HTR-8/SVneo (cell line): ENCODE results near the gene HK3.

ENCODE experiments used
- DNase-seq: peaks from one replicate; pipeline ENCODE4 v3.0.0; 2011; ENCODE audit warnings: low spot score, mixed read lengths; ENCODE audit not compliant: insufficient read length
- FAIRE-seq: peaks from 2 replicates; lab custom pipeline; 2011; peaks lifted over from hg19 to GRCh38; lab: Jason Lieb, UNC

The HK3 gene

GRCh38 chr5:176886336-176887251 is 12.6 kb downstream of the HK3 start:
- no peak for FAIRE-seq
- DNase-seq: no peak

GRCh38 chr5:176884571-176884890 is 14.6 kb downstream of the HK3 start:
- no peak for DNase-seq
- FAIRE-seq: no peak

- FAIRE-seq (no peak), DNase-seq (no peak)
Observed at GRCh38 chr5:176883700-176884570, 15.2 kb downstream of the HK3 start.

- DNase-seq (no peak), FAIRE-seq (no peak)
Observed at GRCh38 chr5:176882567-176882903, 16.6 kb downstream of the HK3 start.

GRCh38 chr5:176881816-176882566 is 17.2 kb downstream of the HK3 start:
- FAIRE-seq: no peak
- no peak for DNase-seq

GRCh38 chr5:176881021-176881749 is 18.0 kb downstream of the HK3 start:
- DNase-seq (no peak), FAIRE-seq (no peak)

- DNase-seq (no peak), FAIRE-seq (no peak)
Observed at GRCh38 chr5:176880366-176881020, 18.7 kb downstream of the HK3 start.

- FAIRE-seq: no peak
- no peak for DNase-seq
Observed at GRCh38 chr5:176879663-176880361, 19.3 kb downstream of the HK3 start.

GRCh38 chr5:176878906-176879662 is 20.1 kb downstream of the HK3 start:
- DNase-seq: no peak
- FAIRE-seq: no peak

GRCh38 chr5:176878463-176878862 is 20.7 kb downstream of the HK3 start:
- FAIRE-seq: no peak
- DNase-seq: no peak

GRCh38 chr5:176877793-176878331 is 21.3 kb downstream of the HK3 start:
- no peak for FAIRE-seq
- DNase-seq: no peak

GRCh38 chr5:176876506-176877431 is 22.4 kb downstream of the HK3 start:
- DNase-seq: no peak
- FAIRE-seq: no peak

GRCh38 chr5:176875783-176876505 is 23.2 kb downstream of the HK3 start:
- FAIRE-seq (no peak), DNase-seq (no peak)

GRCh38 chr5:176875014-176875550 is 24.1 kb downstream of the HK3 start:
- FAIRE-seq: no peak
- no peak for DNase-seq

GRCh38 chr5:176874198-176874780 is 24.9 kb downstream of the HK3 start:
- FAIRE-seq: no peak

More at GRCh38 chr5:176874198-176874780, 24.9 kb downstream of the HK3 start:
- no peak for DNase-seq
